Thyroid gland (tissue), 4 donors: ENCODE measurements around the gene KIR2DL4.

Experiments used
- POLR2A ChIP-seq, 2 donors: fragments of 450-650 bp; IDR thresholded peaks; one replicate each; pipeline ENCODE4 v1.6.1; 2017; ENCODE audit warnings: antibody characterized with exemption in 2 of 2, mild to moderate bottlenecking in 2 of 2, moderate library complexity in 1 of 2
- TF ChIP-seq, protein P1 (sequence below), 6 experiments: fragments of 200-600 bp in 3 of 6; fragments of 450-650 bp in 3 of 6; sonication (generic) in 3 of 6; IDR thresholded peaks; one replicate each; pipeline ENCODE4 v1.5.1; 2016 to 2019; ENCODE audit warnings: antibody characterized with exemption in 6 of 6, mild to moderate bottlenecking in 2 of 6, inconsistent platforms in 1 of 6, moderate library complexity in 1 of 6

DNA sequence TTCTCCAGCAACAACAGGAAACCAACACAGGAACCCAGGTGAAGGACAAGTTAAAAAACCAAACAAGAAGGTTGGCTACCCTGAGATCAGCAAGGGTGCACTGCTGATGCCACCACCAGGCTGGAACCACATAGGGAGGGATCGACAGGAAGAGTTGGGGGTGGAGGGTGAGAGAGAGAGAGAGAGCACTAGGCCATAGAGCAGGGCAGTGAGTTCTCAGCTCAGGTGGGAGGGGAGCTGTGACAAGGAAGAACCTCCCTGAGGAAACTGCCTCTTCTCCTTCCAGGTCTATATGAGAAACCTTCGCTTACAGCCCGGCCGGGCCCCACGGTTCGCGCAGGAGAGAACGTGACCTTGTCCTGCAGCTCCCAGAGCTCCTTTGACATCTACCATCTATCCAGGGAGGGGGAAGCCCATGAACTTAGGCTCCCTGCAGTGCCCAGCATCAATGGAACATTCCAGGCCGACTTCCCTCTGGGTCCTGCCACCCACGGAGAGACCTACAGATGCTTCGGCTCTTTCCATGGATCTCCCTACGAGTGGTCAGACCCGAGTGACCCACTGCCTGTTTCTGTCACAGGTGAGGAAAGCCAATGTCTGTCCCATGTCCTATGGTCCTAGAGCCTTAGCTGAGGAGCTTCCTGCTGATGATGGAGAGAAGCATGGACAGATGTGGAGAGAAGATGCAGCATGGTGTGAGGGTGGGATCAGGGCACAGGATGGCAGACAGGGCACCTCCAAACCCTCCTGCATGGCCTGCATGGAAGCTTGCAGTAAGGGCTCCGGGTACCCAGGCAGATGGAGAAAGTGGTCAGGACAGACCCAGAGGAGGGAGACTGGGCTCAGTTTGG, 2.5 kb downstream of the KIR2DL4 start:
- TF ChIP-seq, protein P1, sequence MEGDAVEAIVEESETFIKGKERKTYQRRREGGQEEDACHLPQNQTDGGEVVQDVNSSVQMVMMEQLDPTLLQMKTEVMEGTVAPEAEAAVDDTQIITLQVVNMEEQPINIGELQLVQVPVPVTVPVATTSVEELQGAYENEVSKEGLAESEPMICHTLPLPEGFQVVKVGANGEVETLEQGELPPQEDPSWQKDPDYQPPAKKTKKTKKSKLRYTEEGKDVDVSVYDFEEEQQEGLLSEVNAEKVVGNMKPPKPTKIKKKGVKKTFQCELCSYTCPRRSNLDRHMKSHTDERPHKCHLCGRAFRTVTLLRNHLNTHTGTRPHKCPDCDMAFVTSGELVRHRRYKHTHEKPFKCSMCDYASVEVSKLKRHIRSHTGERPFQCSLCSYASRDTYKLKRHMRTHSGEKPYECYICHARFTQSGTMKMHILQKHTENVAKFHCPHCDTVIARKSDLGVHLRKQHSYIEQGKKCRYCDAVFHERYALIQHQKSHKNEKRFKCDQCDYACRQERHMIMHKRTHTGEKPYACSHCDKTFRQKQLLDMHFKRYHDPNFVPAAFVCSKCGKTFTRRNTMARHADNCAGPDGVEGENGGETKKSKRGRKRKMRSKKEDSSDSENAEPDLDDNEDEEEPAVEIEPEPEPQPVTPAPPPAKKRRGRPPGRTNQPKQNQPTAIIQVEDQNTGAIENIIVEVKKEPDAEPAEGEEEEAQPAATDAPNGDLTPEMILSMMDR (IDR thresholded peaks at IDR 0.05) = no peak
- no peak for TF ChIP-seq POLR2A (IDR thresholded peaks at IDR 0.05)
